SK-N-SH treated with all-trans-retinoic acid at 6 μM for 48 hours (cell line): ENCODE data around the gene LMNTD2.

ENCODE experiments used
- ATAC-seq: fragments of 200-7000 bp; cut with Tn5 transposase; 3 replicates; pipeline ENCODE4 v1.9.1; 2020; ENCODE audit warnings: mild to moderate bottlenecking, moderate library complexity
- ARNTL ChIP-seq: fragments of 450-650 bp; formaldehyde crosslinking; IDR thresholded peaks from 2 replicates; pipeline ENCODE4 v1.5.0; 2020; ENCODE audit warnings: low read depth, mild to moderate bottlenecking, moderate library complexity, borderline replicate concordance
- BACH2 ChIP-seq: fragments of 250-450 bp; sonication (Bioruptor Pico); IDR thresholded peaks from 2 replicates; pipeline ENCODE4 v1.9.0; 2021; ENCODE audit warnings: mild to moderate bottlenecking, borderline replicate concordance
- CSDC2 ChIP-seq: fragments of 250-450 bp; sonication (Bioruptor Pico); IDR thresholded peaks from 2 replicates; pipeline ENCODE4 v1.5.0; 2020; ENCODE audit warnings: mild to moderate bottlenecking, moderate library complexity
- OSR1 ChIP-seq: fragments of 250-450 bp; sonication (Bioruptor Pico); IDR thresholded peaks from 2 replicates; pipeline ENCODE4 v1.8.0; 2022; ENCODE audit warnings: moderate library complexity, mild to moderate bottlenecking, inconsistent platforms
- POU6F1 ChIP-seq: fragments of 250-450 bp; sonication (Bioruptor Pico); IDR thresholded peaks from 2 replicates; pipeline ENCODE4 v1.8.0; 2021; ENCODE audit warnings: low read depth, mild to moderate bottlenecking, moderate library complexity, borderline replicate concordance
- PPARA ChIP-seq: fragments of 250-450 bp; sonication (Bioruptor Pico); IDR thresholded peaks from 2 replicates; pipeline ENCODE4 v1.5.0; 2020; ENCODE audit warnings: mild to moderate bottlenecking, borderline replicate concordance
- RARB ChIP-seq: fragments of 250-450 bp; sonication (Bioruptor Pico); IDR thresholded peaks from 2 replicates; pipeline ENCODE4 v1.8.0; 2021; ENCODE audit warnings: mild to moderate bottlenecking, moderate library complexity
- SNAI2 ChIP-seq: fragments of 250-450 bp; sonication (Bioruptor Pico); IDR thresholded peaks from 2 replicates; pipeline ENCODE4 v1.5.0; 2020; ENCODE audit warnings: mild to moderate bottlenecking, moderate library complexity
- TCF4 ChIP-seq: fragments of 250-450 bp; sonication (Bioruptor Pico); IDR thresholded peaks from 2 replicates; pipeline ENCODE4 v1.8.0; 2021; ENCODE audit warnings: mild to moderate bottlenecking, moderate library complexity, borderline replicate concordance
- TOX ChIP-seq: fragments of 250-450 bp; sonication (Bioruptor Pico); IDR thresholded peaks from 2 replicates; pipeline ENCODE4 v1.8.0; 2021; ENCODE audit warnings: mild to moderate bottlenecking, moderate library complexity, borderline replicate concordance
- ZC3H10 ChIP-seq: fragments of 250-450 bp; sonication (Bioruptor Pico); IDR thresholded peaks from 2 replicates; pipeline ENCODE4 v1.5.1; 2021; ENCODE audit warnings: mild to moderate bottlenecking, moderate library complexity
- ZFP3 ChIP-seq: fragments of 250-450 bp; sonication (Bioruptor Pico); IDR thresholded peaks from 2 replicates; pipeline ENCODE4 v1.5.0; 2020; ENCODE audit warnings: mild to moderate bottlenecking, moderate library complexity
- ZFP30 ChIP-seq: fragments of 450-650 bp; formaldehyde crosslinking; IDR thresholded peaks from 2 replicates; pipeline ENCODE4 v1.5.0; 2022; ENCODE audit warnings: mild to moderate bottlenecking, moderate library complexity
- ZNF70 ChIP-seq: fragments of 450-650 bp; formaldehyde crosslinking; IDR thresholded peaks from 2 replicates; pipeline ENCODE4 v1.5.0; 2020; ENCODE audit warnings: mild to moderate bottlenecking, moderate library complexity
- ZNF8 ChIP-seq: fragments of 450-650 bp; formaldehyde crosslinking; IDR thresholded peaks from 2 replicates; pipeline ENCODE4 v1.5.0; 2020; ENCODE audit warnings: mild to moderate bottlenecking, moderate library complexity
- TF ChIP-seq, protein P1 (sequence below): fragments of 250-450 bp; sonication (Bioruptor Pico); IDR thresholded peaks from 2 replicates; pipeline ENCODE4 v1.8.0; 2020; ENCODE audit warnings: mild to moderate bottlenecking, moderate library complexity, borderline replicate concordance
- TF ChIP-seq, protein P2 (sequence below): fragments of 250-450 bp; sonication (Bioruptor Pico); IDR thresholded peaks from 2 replicates; pipeline ENCODE4 v1.5.1; 2021; ENCODE audit warnings: mild to moderate bottlenecking, moderate library complexity
- TF ChIP-seq, protein P3 (sequence below): fragments of 250-450 bp; sonication (Bioruptor Pico); IDR thresholded peaks from 2 replicates; pipeline ENCODE4 v1.5.0; 2020; ENCODE audit warnings: mild to moderate bottlenecking, moderate library complexity

Gene LMNTD2

GRCh38 chr11:592918-593317 lies 32.4 kb upstream of the LMNTD2 start:
- TF ChIP-seq, protein P1, sequence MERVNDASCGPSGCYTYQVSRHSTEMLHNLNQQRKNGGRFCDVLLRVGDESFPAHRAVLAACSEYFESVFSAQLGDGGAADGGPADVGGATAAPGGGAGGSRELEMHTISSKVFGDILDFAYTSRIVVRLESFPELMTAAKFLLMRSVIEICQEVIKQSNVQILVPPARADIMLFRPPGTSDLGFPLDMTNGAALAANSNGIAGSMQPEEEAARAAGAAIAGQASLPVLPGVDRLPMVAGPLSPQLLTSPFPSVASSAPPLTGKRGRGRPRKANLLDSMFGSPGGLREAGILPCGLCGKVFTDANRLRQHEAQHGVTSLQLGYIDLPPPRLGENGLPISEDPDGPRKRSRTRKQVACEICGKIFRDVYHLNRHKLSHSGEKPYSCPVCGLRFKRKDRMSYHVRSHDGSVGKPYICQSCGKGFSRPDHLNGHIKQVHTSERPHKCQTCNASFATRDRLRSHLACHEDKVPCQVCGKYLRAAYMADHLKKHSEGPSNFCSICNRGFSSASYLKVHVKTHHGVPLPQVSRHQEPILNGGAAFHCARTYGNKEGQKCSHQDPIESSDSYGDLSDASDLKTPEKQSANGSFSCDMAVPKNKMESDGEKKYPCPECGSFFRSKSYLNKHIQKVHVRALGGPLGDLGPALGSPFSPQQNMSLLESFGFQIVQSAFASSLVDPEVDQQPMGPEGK (CRISPR knock-in tag) = no peak
- no peak for TF ChIP-seq RARB (CRISPR knock-in tag)
- TF ChIP-seq ZFP3 = no peak
- TF ChIP-seq POU6F1 (CRISPR knock-in tag) = no peak
- TF ChIP-seq, protein P2, sequence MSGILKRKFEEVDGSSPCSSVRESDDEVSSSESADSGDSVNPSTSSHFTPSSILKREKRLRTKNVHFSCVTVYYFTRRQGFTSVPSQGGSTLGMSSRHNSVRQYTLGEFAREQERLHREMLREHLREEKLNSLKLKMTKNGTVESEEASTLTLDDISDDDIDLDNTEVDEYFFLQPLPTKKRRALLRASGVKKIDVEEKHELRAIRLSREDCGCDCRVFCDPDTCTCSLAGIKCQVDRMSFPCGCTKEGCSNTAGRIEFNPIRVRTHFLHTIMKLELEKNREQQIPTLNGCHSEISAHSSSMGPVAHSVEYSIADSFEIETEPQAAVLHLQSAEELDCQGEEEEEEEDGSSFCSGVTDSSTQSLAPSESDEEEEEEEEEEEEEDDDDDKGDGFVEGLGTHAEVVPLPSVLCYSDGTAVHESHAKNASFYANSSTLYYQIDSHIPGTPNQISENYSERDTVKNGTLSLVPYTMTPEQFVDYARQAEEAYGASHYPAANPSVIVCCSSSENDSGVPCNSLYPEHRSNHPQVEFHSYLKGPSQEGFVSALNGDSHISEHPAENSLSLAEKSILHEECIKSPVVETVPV = no peak
- no peak for TF ChIP-seq ZFP30 (CRISPR knock-in tag)
- no peak for TF ChIP-seq SNAI2 (CRISPR knock-in tag)
- TF ChIP-seq TCF4 (CRISPR knock-in tag) = no peak
- no peak for TF ChIP-seq ZNF70 (CRISPR knock-in tag)
- TF ChIP-seq BACH2 = no peak
- no peak for TF ChIP-seq TOX (CRISPR knock-in tag)
- no peak for TF ChIP-seq ZNF8 (CRISPR knock-in tag)
- TF ChIP-seq, all 23 proteins: peak for 0

GRCh38 chr11:592501-592900 lies 32.0 kb upstream of the LMNTD2 start:
- ATAC-seq = no peak
- TF ChIP-seq RARB (CRISPR knock-in tag) = no peak
- TF ChIP-seq BACH2 = no peak
- TF ChIP-seq CSDC2 (CRISPR knock-in tag) = no peak
- TF ChIP-seq, protein P1 (CRISPR knock-in tag) = no peak
- TF ChIP-seq, protein P3, sequence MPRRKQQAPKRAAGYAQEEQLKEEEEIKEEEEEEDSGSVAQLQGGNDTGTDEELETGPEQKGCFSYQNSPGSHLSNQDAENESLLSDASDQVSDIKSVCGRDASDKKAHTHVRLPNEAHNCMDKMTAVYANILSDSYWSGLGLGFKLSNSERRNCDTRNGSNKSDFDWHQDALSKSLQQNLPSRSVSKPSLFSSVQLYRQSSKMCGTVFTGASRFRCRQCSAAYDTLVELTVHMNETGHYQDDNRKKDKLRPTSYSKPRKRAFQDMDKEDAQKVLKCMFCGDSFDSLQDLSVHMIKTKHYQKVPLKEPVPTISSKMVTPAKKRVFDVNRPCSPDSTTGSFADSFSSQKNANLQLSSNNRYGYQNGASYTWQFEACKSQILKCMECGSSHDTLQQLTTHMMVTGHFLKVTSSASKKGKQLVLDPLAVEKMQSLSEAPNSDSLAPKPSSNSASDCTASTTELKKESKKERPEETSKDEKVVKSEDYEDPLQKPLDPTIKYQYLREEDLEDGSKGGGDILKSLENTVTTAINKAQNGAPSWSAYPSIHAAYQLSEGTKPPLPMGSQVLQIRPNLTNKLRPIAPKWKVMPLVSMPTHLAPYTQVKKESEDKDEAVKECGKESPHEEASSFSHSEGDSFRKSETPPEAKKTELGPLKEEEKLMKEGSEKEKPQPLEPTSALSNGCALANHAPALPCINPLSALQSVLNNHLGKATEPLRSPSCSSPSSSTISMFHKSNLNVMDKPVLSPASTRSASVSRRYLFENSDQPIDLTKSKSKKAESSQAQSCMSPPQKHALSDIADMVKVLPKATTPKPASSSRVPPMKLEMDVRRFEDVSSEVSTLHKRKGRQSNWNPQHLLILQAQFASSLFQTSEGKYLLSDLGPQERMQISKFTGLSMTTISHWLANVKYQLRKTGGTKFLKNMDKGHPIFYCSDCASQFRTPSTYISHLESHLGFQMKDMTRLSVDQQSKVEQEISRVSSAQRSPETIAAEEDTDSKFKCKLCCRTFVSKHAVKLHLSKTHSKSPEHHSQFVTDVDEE (CRISPR knock-in tag) = no peak
- TF ChIP-seq ARNTL (CRISPR knock-in tag) = no peak
- TF ChIP-seq OSR1 (CRISPR knock-in tag) = no peak
- TF ChIP-seq, protein P2 = no peak
- TF ChIP-seq TOX (CRISPR knock-in tag) = no peak
- TF ChIP-seq ZNF70 (CRISPR knock-in tag) = no peak
- TF ChIP-seq POU6F1 (CRISPR knock-in tag) = no peak
- no peak for TF ChIP-seq PPARA (CRISPR knock-in tag)
- no peak for TF ChIP-seq ZC3H10
- no peak for TF ChIP-seq SNAI2 (CRISPR knock-in tag)

More at GRCh38 chr11:592918-593317, 32.4 kb upstream of the LMNTD2 start:
- ATAC-seq = no peak
